Adipose tissue (tissue), 3 donors: ENCODE data around the gene SLC18A3. TPM values are rescaled to one million over a fixed set of nuclear protein-coding genes. Genes with fewer than 3 reads are reported as not detected.

ENCODE experiments used
- H3K27ac ChIP-seq: one replicate; pipeline ENCODE4 v1.5.1; 2013; ENCODE audit warnings: low read depth, low read length
- WGBS, 3 donors: extraction: QIAGEN DNeasy Blood & Tissue Kit; methylation state at CpG; one replicate each; pipeline ENCODE4 v1.1.7; 2013; 5-methylcytosine and 5-hydroxymethylcytosine counted together
- polyA plus RNA-seq, 3 donors: library from polyadenylated mRNA; stranded (reverse); fragments of 200-250 nt; gene quantifications; one replicate each; pipeline ENCODE4 v1.2.3, GENCODE V29; 2013
- donor health status: healthy with polysubstance abuse.
- donor health status: Bipolar disorder and iron deficiency.
- donor health status: healthy.

SLC18A3 gene
- polyA plus RNA-seq: under 1 TPM in 1 of 3 donors, not detected in 2; 0.02 TPM

GRCh38 chr10:49610114-49610457 is at the start of gene SLC18A3:
Gene SLC18A3, plus strand, starts transcription at chr10:49610310. Its CDS starts 431 bp downstream, at chr10:49610741.
- 1 to 2% (median 2%) methylated on average over 22 to 42 of the region's 43 CpGs for WGBS, 3 donors
- H3K27ac ChIP-seq: no peak within 1 kb of the TSS

- WGBS, 3 donors: 31 to 64% (median 44%) methylated on average over 2 of the region's 2 CpGs
Observed at GRCh38 chr10:49560526-49560925, 49.6 kb upstream of the SLC18A3 start.

GRCh38 chr10:49562893-49563292 is 47.2 kb upstream of the SLC18A3 start:
- no peak overlapping the region for H3K27ac ChIP-seq
- WGBS, 3 donors: 61 to 82% (median 71%) methylated on average over 1 of the region's 1 CpG

More at GRCh38 chr10:49560526-49560925, 49.6 kb upstream of the SLC18A3 start:
- no peak overlapping the region for H3K27ac ChIP-seq

- WGBS, 3 donors: 73 to 89% (median 87%) methylated on average over 4 of the region's 4 CpGs
- no peak overlapping the region for H3K27ac ChIP-seq
Observed at GRCh38 chr10:49564461-49565009, 45.6 kb upstream of the SLC18A3 start.

GRCh38 chr10:49567810-49568209 is 42.3 kb upstream of the SLC18A3 start:
- WGBS, 3 donors: 74 to 80% (median 78%) methylated on average over 1 of the region's 1 CpG
- H3K27ac ChIP-seq: no peak overlapping the region

GRCh38 chr10:49568235-49568634 is 41.9 kb upstream of the SLC18A3 start:
- 39 to 56% (median 50%) methylated on average over 2 of the region's 2 CpGs for WGBS, 3 donors
- H3K27ac ChIP-seq: no peak overlapping the region

GRCh38 chr10:49569031-49569631 is 41.0 kb upstream of the SLC18A3 start:
- WGBS, 3 donors: 45 to 52% (median 47%) methylated on average over 3 of the region's 3 CpGs
- no peak overlapping the region for H3K27ac ChIP-seq

GRCh38 chr10:49571388-49571787 is 38.7 kb upstream of the SLC18A3 start:
- no peak overlapping the region for H3K27ac ChIP-seq
- 29 to 49% (median 34%) methylated on average over 2 of the region's 2 CpGs for WGBS, 3 donors

- no peak overlapping the region for H3K27ac ChIP-seq
- WGBS, 3 donors: 66 to 77% (median 70%) methylated on average over 9 of the region's 9 CpGs
Observed at GRCh38 chr10:49572594-49573114, 37.5 kb upstream of the SLC18A3 start.

GRCh38 chr10:49575489-49576072 is 34.5 kb upstream of the SLC18A3 start:
- H3K27ac ChIP-seq: no peak overlapping the region
- WGBS, 3 donors: 77 to 87% (median 84%) methylated on average over 11 of the region's 11 CpGs

- no peak overlapping the region for H3K27ac ChIP-seq
- WGBS, 3 donors: 49 to 79% (median 77%) methylated on average over 2 of the region's 2 CpGs
Observed at GRCh38 chr10:49577182-49577925, 32.8 kb upstream of the SLC18A3 start.

- WGBS, 3 donors: 86 to 96% (median 89%) methylated on average over 3 of the region's 3 CpGs
- no peak overlapping the region for H3K27ac ChIP-seq
Observed at GRCh38 chr10:49578392-49578791, 31.7 kb upstream of the SLC18A3 start.

GRCh38 chr10:49579621-49580020 is 30.5 kb upstream of the SLC18A3 start:
- H3K27ac ChIP-seq: no peak overlapping the region
- WGBS, 3 donors: 45 to 55% (median 49%) methylated on average over 2 of the region's 2 CpGs

GRCh38 chr10:49585387-49585786 is 24.7 kb upstream of the SLC18A3 start:
- no peak overlapping the region for H3K27ac ChIP-seq

GRCh38 chr10:49587981-49588380 is 22.1 kb upstream of the SLC18A3 start:
- H3K27ac ChIP-seq: no peak overlapping the region
- 72 to 80% (median 79%) methylated on average over 4 of the region's 4 CpGs for WGBS, 3 donors

- H3K27ac ChIP-seq: no peak overlapping the region
- 32 to 45% (median 44%) methylated on average over 9 of the region's 9 CpGs for WGBS, 3 donors
Observed at GRCh38 chr10:49592726-49593563, 17.2 kb upstream of the SLC18A3 start.

GRCh38 chr10:49593564-49593875 is 16.6 kb upstream of the SLC18A3 start:
- 81 to 86% (median 83%) methylated on average over 6 of the region's 6 CpGs for WGBS, 3 donors
- H3K27ac ChIP-seq: no peak overlapping the region

- WGBS, 3 donors: 64 to 74% (median 66%) methylated on average over 4 of the region's 4 CpGs
- H3K27ac ChIP-seq: no peak overlapping the region
Observed at GRCh38 chr10:49593998-49594397, 16.1 kb upstream of the SLC18A3 start.

GRCh38 chr10:49594594-49594993 is 15.5 kb upstream of the SLC18A3 start:
- H3K27ac ChIP-seq: no peak overlapping the region
- WGBS, 3 donors: 1% methylated on average over 6 of the region's 6 CpGs
